Right cardiac atrium (tissue), 5 donors: Measurements from ENCODE around the gene F7. TPM values are rescaled to one million over a fixed set of nuclear protein-coding genes. Genes with fewer than 3 reads are reported as not detected.

Experiments
- ATAC-seq, 2 donors: fragments of 200-7000 bp; cut with Tn5 transposase; one replicate each; pipeline versions ENCODE4 v1.8.0 to v1.9.1; 2020; ENCODE audit warnings: moderate library complexity in 2 of 2, mild to moderate bottlenecking in 1 of 2
- DNase-seq, 3 donors: peaks; one replicate each; pipeline ENCODE4 v3.0.0-alpha.2; 2020
- H3K27ac ChIP-seq: one replicate; pipeline ENCODE4 v1.5.1; 2013; ENCODE audit warnings: mild to moderate bottlenecking, low read length, control low read depth, moderate library complexity
- H3K27me3 ChIP-seq: one replicate; pipeline ENCODE4 v1.6.1; 2013; ENCODE audit not compliant: control insufficient read depth, insufficient read depth
- H3K4me1 ChIP-seq: one replicate; pipeline ENCODE4 v1.6.1; 2013; ENCODE audit warnings: low read length; ENCODE audit not compliant: control insufficient read depth, insufficient read depth
- H3K4me3 ChIP-seq: one replicate; pipeline ENCODE4 v1.5.1; 2013; ENCODE audit warnings: low read length, control low read depth
- H3K9me3 ChIP-seq: one replicate; pipeline ENCODE4 v1.6.1; 2013; ENCODE audit warnings: low read length; ENCODE audit not compliant: control insufficient read depth
- WGBS: extraction: QIAGEN DNeasy Blood & Tissue Kit; methylation state at CpG from one replicate; pipeline ENCODE4 v1.1.7; 2013; 5-methylcytosine and 5-hydroxymethylcytosine counted together
- intact Hi-C, 4 donors: fragments of 100-400 bp; cut with DNase I; formaldehyde crosslinking; loops; one replicate each; pipeline versions ENCODE4 v1.11.0 to v1.14.0; 2022 to 2023
- polyA plus RNA-seq: library from polyadenylated mRNA; stranded (reverse); fragments of 200-250 nt; gene quantifications from one replicate; pipeline ENCODE4 v1.2.3, GENCODE V29; 2013
- total RNA-seq, 4 donors: library from RNA; stranded (reverse); fragmentation: NEBNext Ultra II Directional; extraction: Animal tissue kit (Norgen Biotek cat#: 25700); gene quantifications; one replicate each; pipeline ENCODE4 v1.2.1, GENCODE V29; 2021
- donor health status: healthy with polysubstance abuse.
- donor health status: DM: no; HTN: yes; CAD: no.
- donor health status: DM: no; HTN: no; CAD: no.
- donor health status: DM: no; HTN: yes; CAD: no; lungs with severe emphysema.
- donor health status: DM: yes; HTN: yes; CAD: no.

Gene F7
- total and polyA plus RNA-seq, 5 donors = 0.24 to 0.64 (median 0.37) TPM; not detected in 1

DNA sequence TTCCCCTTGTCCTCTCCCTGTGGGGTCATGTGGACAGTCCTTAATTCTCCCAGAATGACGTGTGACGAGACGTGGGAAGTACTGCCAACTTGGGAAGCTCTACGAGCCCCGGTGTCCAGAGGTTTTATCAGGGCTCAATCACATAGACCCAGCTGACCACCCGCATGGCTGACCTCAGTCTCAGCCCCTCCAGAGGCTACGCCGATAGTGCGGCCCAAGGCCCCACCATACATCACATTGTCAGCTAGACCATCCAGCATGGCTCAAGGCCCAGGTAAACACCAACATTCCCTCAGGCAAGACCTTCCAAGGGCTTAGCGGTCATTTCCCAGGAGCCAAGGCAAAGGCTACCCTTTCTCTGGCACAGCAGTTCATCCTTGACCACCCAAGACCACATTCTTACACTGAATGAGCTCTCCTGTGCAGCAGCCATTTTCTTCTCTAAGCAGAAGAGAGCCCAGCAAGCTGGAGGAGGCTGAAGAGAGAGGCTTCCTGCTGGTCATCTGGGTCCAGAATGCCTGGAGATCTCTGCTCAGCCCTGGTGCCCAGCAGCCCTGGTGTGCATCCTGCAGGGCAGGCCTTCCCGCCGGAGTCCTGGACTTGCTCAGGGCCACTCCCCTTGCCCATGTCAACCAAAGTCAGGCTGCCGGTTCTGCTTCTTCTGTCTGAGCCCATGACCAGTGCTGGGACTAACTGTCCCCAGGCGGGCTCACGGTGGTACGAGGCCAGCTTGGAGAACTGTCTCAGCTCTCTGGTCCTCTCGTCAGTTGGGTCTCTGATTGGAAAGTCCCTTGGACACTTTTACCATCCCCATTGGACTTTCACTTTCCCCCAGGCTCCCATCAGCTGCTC is 9.1 kb downstream of the F7 start:
- no peaks in the 10 kb centered on the region for H3K27me3 ChIP-seq
- no peaks in the 10 kb centered on the region for H3K9me3 ChIP-seq
- H3K27ac ChIP-seq = no peak overlapping the region
- no peak overlapping the region for H3K4me3 ChIP-seq
- peak in 1 of 3 donors; percentile 48 for DNase-seq
- 85% methylated on average over 17 of the region's 17 CpGs for WGBS
- intact Hi-C loops = no loop called here
- no peaks in the 10 kb centered on the region for H3K4me1 ChIP-seq
- ATAC-seq = no peak

DNA sequence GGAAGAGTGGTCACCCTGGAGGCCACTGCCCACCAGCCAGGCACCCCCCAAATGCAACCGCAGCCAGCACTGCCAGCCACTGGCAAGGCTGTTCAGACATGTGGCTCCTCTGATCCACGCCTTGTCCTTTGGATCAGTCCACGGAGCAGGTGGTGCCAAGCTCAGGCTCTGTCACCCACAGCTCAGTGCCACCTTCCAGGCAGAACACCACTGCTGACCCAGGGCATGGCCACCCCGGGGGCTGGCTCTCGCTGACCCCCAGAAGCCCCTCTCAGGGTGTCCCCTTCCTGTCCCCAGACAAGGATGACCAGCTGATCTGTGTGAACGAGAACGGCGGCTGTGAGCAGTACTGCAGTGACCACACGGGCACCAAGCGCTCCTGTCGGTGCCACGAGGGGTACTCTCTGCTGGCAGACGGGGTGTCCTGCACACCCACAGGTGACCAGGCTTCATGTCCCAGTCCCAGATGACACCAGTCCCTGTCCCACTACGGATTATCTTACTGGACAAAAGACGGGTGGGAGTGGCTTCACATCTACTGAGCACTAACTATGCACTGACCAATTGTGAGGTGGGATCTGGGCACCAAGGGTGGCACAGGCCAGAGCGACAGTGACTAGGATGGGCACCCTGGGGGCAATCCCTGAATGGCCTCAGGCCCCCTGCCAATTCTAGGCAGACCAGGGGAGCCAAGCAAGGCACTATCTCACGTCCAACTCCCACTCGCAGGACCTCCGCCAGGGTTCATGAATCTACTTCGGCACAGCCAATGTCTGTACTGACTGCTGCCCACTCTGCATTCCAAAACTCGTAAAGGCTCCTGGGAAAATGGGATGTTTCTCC is 10.0 kb downstream of the F7 start:
- ATAC-seq (no peak), DNase-seq (peak in 1 of 3 donors; percentile 48)
- intact Hi-C loops = no loop called here
- no peak overlapping the region for H3K27ac ChIP-seq
- 77% methylated on average over 21 of the region's 21 CpGs for WGBS
- no peak overlapping the region for H3K4me3 ChIP-seq
- H3K9me3 ChIP-seq = no peaks in the 10 kb centered on the region
- no peaks in the 10 kb centered on the region for H3K4me1 ChIP-seq
- no peaks in the 10 kb centered on the region for H3K27me3 ChIP-seq

DNA sequence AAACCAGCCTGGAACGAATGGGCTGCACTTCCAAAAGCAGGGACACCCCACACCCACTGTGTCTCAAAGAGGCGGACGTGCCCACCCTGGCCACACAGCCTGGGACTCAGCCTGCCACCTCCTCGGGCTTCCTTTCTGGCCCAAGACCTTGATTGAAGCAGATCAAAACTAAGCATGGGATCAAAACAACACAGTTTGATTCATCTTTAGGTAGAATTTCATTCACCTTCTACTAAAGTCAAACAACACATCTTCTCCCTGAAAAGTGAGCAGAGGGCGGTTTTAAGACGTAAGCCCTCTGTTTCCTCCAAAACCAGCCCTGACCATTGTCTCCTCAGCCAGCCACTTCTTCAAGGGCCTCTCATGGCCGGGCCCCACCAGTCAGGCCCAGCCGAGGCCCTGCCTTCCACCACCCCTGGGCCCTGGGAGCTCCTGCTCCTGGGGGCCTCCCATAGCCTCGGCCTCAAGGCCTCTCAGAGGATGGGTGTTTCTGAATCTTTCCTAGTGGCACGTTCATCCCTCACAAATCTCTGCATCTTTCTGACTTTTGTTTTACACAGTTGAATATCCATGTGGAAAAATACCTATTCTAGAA is 10.7 kb downstream of the F7 start:
- intact Hi-C loops = no loop called here
- Histone ChIP-seq H3K4me3 (no peak overlapping the region), H3K27ac (no peak overlapping the region), H3K9me3 (no peaks in the 10 kb centered on the region), H3K4me1 (no peaks in the 10 kb centered on the region), H3K27me3 (no peaks in the 10 kb centered on the region)
- DNase-seq = no peak
- 80% methylated on average over 10 of the region's 10 CpGs for WGBS
- no peak for ATAC-seq

DNA sequence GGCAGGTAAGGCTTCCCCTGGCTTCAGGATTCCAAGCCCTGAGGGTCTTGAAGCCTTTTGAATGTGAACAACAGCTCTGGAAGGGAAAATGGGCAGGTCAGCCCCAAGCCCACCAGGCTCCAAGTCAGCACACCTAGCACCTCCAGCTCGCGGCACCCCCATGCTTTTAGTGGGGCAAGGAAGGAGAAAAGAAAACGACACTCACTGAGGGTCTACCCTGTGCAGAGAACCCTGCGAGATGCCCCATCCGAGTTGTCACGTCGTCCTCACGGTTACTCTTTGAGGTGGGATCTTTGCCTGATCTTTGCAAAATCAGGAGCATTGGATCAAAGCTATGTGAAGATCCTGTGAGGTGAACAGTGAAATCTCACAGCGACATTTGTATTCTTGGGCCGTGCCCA is 11.3 kb downstream of the F7 start:
- 92% methylated on average over 10 of the region's 10 CpGs for WGBS
- H3K27ac ChIP-seq = no peak overlapping the region

DNA sequence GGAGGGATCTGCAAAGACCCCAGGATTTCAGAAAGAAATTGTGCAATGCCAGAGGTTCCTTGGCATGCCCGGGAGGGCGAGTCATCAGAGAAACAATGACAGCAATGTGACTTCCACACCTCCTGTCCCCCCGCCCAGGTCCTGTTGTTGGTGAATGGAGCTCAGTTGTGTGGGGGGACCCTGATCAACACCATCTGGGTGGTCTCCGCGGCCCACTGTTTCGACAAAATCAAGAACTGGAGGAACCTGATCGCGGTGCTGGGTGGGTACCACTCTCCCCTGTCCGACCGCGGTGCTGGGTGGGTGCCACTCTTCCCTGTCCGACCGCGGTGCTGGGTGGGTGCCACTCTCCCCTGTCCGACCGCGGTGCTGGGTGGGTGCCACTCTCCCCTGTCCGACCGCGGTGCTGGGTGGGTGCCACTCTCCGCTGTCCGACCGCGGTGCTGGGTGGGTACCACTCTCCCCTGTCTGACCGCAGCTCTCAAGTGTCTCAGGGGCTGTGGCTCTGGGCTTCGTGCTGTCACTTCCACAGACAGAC is 11.8 kb downstream of the F7 start:
- Histone ChIP-seq H3K27ac (no peak overlapping the region), H3K27me3 (no peaks in the 10 kb centered on the region), H3K9me3 (no peaks in the 10 kb centered on the region), H3K4me1 (no peaks in the 10 kb centered on the region), H3K4me3 (no peak overlapping the region)
- no peak for ATAC-seq
- 87% methylated on average over 26 of the region's 26 CpGs for WGBS
- peak in 1 of 3 donors; percentile 36 for DNase-seq
- intact Hi-C loops = no loop called here

More for the DNA sequence above, 11.3 kb downstream of the F7 start:
- Histone ChIP-seq H3K4me3 (no peak overlapping the region), H3K9me3 (no peaks in the 10 kb centered on the region), H3K4me1 (no peaks in the 10 kb centered on the region), H3K27me3 (no peaks in the 10 kb centered on the region)
- no peak for ATAC-seq
- peak in 1 of 3 donors; percentile 29 for DNase-seq
- intact Hi-C loops = no loop called here

DNA sequence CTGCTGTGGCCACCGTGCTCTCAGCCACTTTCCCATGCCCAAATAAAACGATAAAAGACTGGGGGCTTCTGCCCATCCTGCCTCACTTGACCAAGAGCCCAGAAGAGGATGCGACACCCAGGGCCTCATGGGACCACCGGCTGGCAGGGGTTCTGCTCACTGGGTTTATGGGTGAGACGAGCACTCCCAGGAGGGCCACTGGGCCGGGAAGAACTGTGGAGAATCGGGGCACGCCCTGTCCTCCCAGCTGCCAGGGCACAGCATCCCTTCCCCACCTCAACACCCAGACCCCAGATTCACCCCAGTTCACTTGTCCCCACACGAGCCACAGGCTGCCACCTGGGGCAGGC is 12.3 kb downstream of the F7 start:
- H3K4me3 ChIP-seq = no peak overlapping the region
- DNase-seq = peak in 1 of 3 donors; percentile 48
- H3K27me3 ChIP-seq = no peaks in the 10 kb centered on the region
- intact Hi-C loops = no loop called here
- H3K9me3 ChIP-seq = no peaks in the 10 kb centered on the region
- H3K27ac ChIP-seq = no peak overlapping the region
- ATAC-seq = no peak
- 83% methylated on average over 9 of the region's 9 CpGs for WGBS
- no peaks in the 10 kb centered on the region for H3K4me1 ChIP-seq

DNA sequence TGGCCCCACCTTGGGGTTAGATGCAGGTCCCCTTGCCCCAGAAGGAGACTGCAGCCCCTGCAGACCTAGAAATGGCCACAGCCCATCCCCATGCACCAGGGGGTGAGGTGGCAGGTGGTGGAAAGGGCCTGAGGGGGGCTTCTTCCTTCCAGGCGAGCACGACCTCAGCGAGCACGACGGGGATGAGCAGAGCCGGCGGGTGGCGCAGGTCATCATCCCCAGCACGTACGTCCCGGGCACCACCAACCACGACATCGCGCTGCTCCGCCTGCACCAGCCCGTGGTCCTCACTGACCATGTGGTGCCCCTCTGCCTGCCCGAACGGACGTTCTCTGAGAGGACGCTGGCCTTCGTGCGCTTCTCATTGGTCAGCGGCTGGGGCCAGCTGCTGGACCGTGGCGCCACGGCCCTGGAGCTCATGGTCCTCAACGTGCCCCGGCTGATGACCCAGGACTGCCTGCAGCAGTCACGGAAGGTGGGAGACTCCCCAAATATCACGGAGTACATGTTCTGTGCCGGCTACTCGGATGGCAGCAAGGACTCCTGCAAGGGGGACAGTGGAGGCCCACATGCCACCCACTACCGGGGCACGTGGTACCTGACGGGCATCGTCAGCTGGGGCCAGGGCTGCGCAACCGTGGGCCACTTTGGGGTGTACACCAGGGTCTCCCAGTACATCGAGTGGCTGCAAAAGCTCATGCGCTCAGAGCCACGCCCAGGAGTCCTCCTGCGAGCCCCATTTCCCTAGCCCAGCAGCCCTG is 12.8 kb downstream of the F7 start:
- Histone ChIP-seq H3K9me3 (no peaks in the 10 kb centered on the region), H3K4me1 (no peaks in the 10 kb centered on the region), H3K27me3 (no peaks in the 10 kb centered on the region), H3K4me3 (no peak overlapping the region), H3K27ac (no peak overlapping the region)
- intact Hi-C loops = no loop called here
- ATAC-seq = no peak
- WGBS = 87% methylated on average over 42 of the region's 42 CpGs
- peak in 1 of 3 donors; percentile 52 for DNase-seq

DNA sequence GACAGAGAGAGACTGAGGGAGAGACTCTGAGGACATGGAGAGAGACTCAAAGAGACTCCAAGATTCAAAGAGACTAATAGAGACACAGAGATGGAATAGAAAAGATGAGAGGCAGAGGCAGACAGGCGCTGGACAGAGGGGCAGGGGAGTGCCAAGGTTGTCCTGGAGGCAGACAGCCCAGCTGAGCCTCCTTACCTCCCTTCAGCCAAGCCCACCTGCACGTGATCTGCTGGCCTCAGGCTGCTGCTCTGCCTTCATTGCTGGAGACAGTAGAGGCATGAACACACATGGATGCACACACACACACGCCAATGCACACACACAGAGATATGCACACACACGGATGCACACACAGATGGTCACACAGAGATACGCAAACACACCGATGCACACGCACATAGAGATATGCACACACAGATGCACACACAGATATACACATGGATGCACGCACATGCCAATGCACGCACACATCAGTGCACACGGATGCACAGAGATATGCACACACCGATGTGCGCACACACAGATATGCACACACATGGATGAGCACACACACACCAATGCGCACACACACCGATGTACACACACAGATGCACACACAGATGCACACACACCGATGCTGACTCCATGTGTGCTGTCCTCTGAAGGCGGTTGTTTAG is 13.7 kb downstream of the F7 start:
- no peak for DNase-seq
- Histone ChIP-seq H3K4me1 (no peaks in the 10 kb centered on the region), H3K9me3 (no peaks in the 10 kb centered on the region), H3K27me3 (no peaks in the 10 kb centered on the region), H3K4me3 (no peak overlapping the region), H3K27ac (no peak overlapping the region)
- intact Hi-C loops = no loop called here
- ATAC-seq = no peak
- 84% methylated on average over 16 of the region's 16 CpGs for WGBS

DNA sequence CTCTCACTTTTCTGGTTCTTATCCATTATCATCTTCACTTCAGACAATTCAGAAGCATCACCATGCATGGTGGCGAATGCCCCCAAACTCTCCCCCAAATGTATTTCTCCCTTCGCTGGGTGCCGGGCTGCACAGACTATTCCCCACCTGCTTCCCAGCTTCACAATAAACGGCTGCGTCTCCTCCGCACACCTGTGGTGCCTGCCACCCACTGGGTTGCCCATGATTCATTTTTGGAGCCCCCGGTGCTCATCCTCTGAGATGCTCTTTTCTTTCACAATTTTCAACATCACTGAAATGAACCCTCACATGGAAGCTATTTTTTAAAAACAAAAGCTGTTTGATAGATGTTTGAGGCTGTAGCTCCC is 14.2 kb downstream of the F7 start:
- intact Hi-C loops = no loop called here
- Histone ChIP-seq H3K27ac (no peak overlapping the region), H3K4me3 (no peak overlapping the region), H3K9me3 (no peaks in the 10 kb centered on the region), H3K4me1 (no peaks in the 10 kb centered on the region), H3K27me3 (no peaks in the 10 kb centered on the region)
- 92% methylated on average over 7 of the region's 7 CpGs for WGBS
- DNase-seq = no peak
- no peak for ATAC-seq
